ENCODE measurements around the gene PDE6C. TPM values are rescaled to one million over a fixed set of nuclear protein-coding genes. Genes with fewer than 3 reads are reported as not detected.

PDE6C gene
- total RNA-seq (ENCODE audit: unreplicated experiment), result not detected
- long read RNA-seq, result 0 reads

- peaks cover 1% of the 10 kb centered on the region for H3K27me3 Mint-ChIP-seq (ENCODE audit: unreplicated experiment)
- no peak for TF ChIP-seq CTCF (IDR thresholded peaks at IDR 0.05; ENCODE audit: unreplicated experiment)
- no peak for DNase-seq (ENCODE audit: low spot score)
- H3K27ac Mint-ChIP-seq (ENCODE audit: unreplicated experiment), result no peak within 1 kb of the TSS
- H3K36me3 Mint-ChIP-seq (ENCODE audit: low read depth, unreplicated experiment), result no peaks in the 10 kb centered on the region
- no peaks in the 10 kb centered on the region for H3K9me3 Mint-ChIP-seq (ENCODE audit: unreplicated experiment)
- peaks cover 7% of the 10 kb centered on the region for H3K4me1 Mint-ChIP-seq (ENCODE audit: unreplicated experiment)
- no peak within 1 kb of the TSS for H3K4me3 Mint-ChIP-seq (ENCODE audit: unreplicated experiment)
Observed at GRCh38 chr10:93612311-93612710, at the start of gene PDE6C. Gene PDE6C (plus strand): TSS chr10:93612537. CDS start chr10:93612726, 189 bp downstream.

DNA sequence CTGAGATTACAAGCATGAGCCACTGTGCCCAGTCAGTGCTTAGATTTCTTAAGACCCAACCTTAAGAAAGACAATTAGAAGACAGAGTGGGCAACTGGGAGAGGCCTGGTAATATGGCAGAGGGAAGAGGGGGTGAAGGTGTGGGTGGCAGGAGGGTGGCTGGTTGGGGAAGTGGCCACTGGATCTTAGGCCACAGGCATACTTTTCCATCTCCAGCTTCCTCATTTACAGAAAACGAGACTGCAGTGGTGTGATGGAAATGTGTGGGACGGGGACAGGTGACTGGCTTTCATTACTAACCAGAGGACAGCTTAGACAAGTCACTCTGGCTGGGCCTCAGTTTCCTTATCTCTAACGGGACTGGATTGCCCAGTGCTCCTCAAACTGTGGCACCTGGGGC, 46.9 kb upstream of the PDE6C start:
- Mint-ChIP-seq H3K4me3 (ENCODE audit: unreplicated experiment) (no peak overlapping the region), H3K36me3 (ENCODE audit: low read depth, unreplicated experiment) (no peaks in the 10 kb centered on the region), H3K9me3 (ENCODE audit: unreplicated experiment) (no peaks in the 10 kb centered on the region), H3K4me1 (ENCODE audit: unreplicated experiment) (no peaks in the 10 kb centered on the region), H3K27ac (ENCODE audit: unreplicated experiment) (no peak overlapping the region), H3K27me3 (ENCODE audit: unreplicated experiment) (peaks cover 16% of the 10 kb centered on the region)
- DNase-seq (ENCODE audit: low spot score), result no peak
- TF ChIP-seq CTCF (IDR thresholded peaks at IDR 0.05; ENCODE audit: unreplicated experiment), result no peak

- DNase-seq (ENCODE audit: low spot score), result peak; percentile 21
- Mint-ChIP-seq H3K9me3 (ENCODE audit: unreplicated experiment) (no peaks in the 10 kb centered on the region), H3K27ac (ENCODE audit: unreplicated experiment) (no peak within 1 kb of the TSS), H3K4me1 (ENCODE audit: unreplicated experiment) (no peaks in the 10 kb centered on the region), H3K36me3 (ENCODE audit: low read depth, unreplicated experiment) (no peaks in the 10 kb centered on the region), H3K4me3 (ENCODE audit: unreplicated experiment) (peak within 1 kb of the TSS; percentile 81), H3K27me3 (ENCODE audit: unreplicated experiment) (peaks cover 15% of the 10 kb centered on the region)
- no peak for TF ChIP-seq CTCF (IDR thresholded peaks at IDR 0.05; ENCODE audit: unreplicated experiment)
Observed at GRCh38 chr10:93566435-93567276, 45.7 kb upstream of the PDE6C start, which contains the start of gene FFAR4. Gene FFAR4 (plus strand): TSS chr10:93566665. CDS start chr10:93566721, 56 bp downstream.

DNA sequence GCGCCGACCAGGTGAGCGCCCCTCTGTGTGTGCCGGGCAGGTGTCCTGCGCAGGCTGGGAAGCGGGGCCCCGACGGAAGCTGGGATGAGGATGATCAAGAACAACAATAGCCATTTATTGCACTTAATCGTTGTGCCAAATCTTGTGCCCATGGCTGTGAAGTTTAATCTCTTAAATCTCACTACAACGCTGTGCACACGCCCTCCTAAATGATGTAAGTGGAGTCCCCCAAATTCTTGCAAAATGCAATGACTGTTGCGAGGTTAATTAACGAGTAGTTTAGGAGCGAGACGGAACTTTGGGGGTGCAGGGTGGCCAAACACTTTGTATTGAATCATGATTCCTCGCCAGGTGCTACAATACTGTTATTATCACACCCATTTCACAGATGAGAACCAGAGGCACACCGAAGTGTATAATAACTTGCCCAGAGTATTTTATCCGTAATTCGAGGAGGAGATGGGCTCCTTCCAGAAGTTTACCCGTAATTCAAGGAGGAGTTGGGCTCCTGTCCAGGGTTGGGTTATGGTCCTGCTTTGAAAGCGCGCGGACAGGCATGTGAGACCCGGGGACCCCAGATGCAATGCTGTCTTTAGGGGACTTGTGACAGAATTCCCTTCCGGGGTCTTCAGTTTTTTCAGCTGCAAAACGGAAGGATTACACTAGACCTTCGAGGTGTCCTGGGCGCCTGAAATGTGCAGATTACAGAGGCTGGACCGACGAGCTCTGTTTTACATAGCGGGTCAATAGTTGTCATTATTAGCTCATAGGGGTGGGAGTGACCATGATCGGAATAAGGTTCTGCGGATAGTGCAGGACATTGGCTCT, 44.8 kb upstream of the PDE6C start:
- DNase-seq (ENCODE audit: low spot score), result no peak
- Mint-ChIP-seq H3K9me3 (ENCODE audit: unreplicated experiment) (no peaks in the 10 kb centered on the region), H3K36me3 (ENCODE audit: low read depth, unreplicated experiment) (no peaks in the 10 kb centered on the region), H3K4me3 (ENCODE audit: unreplicated experiment) (peak overlapping the region; percentile 65), H3K27me3 (ENCODE audit: unreplicated experiment) (peaks cover 18% of the 10 kb centered on the region), H3K27ac (ENCODE audit: unreplicated experiment) (no peak overlapping the region), H3K4me1 (ENCODE audit: unreplicated experiment) (peaks cover 6% of the 10 kb centered on the region)
- TF ChIP-seq CTCF (IDR thresholded peaks at IDR 0.05; ENCODE audit: unreplicated experiment), result no peak
